Stimulated activated effector memory CD8-positive, alpha-beta T cell treated with anti-CD3 and anti-CD28 coated beads, Interleukin-12 subunit alpha, Interleukin-12 subunit beta, amount 100 ng/mL, for 72 hours (primary cell): ENCODE results near the gene ZNF317.
A peak's percentile ranks its signal among the peaks of the same experiment; 100 is the strongest.
"Not testable (repeated sequence)": the region's sequence is repeated elsewhere in the genome, so short reads cannot be mapped to it uniquely, and the experiment has no call there.

Source experiments
- ATAC-seq: fragments of 150-1000 bp; cut with Tn5 transposase; 2 replicates; pipeline ENCODE4 v1.10.0; 2021
- DNase-seq, 2 donors: peaks; one replicate each; pipeline ENCODE4 v3.0.0; 2021 to 2022; ENCODE audit warnings: low spot score in 2 of 2
- H3K27ac Mint-ChIP-seq: one replicate; pipeline ENCODE4 v1.8.0; 2022; ENCODE audit warnings: mild to moderate bottlenecking, mixed read lengths
- H3K36me3 Mint-ChIP-seq: one replicate; pipeline ENCODE4 v1.8.0; 2022; ENCODE audit warnings: mild to moderate bottlenecking, mixed read lengths
- H3K4me1 Mint-ChIP-seq: one replicate; pipeline ENCODE4 v1.8.0; 2022; ENCODE audit warnings: mixed read lengths
- H3K4me3 Mint-ChIP-seq: one replicate; pipeline ENCODE4 v1.8.0; 2022; ENCODE audit warnings: mild to moderate bottlenecking, mixed read lengths
- H3K9me3 Mint-ChIP-seq: one replicate; pipeline ENCODE4 v1.8.0; 2022; ENCODE audit warnings: mixed read lengths

Gene ZNF317

GRCh38 chr19:9151367-9151766 lies 11.2 kb downstream of the ZNF317 start:
- ATAC-seq = peak; percentile 99
- Mint-ChIP-seq H3K4me3 (no peak overlapping the region), H3K9me3 (no peaks in the 10 kb centered on the region)

GRCh38 chr19:9155591-9155990 lies 15.4 kb downstream of the ZNF317 start:
- Mint-ChIP-seq H3K27ac (no peak overlapping the region), H3K36me3 (peaks cover 93% of the 10 kb centered on the region), H3K4me3 (no peak overlapping the region), H3K4me1 (peaks cover 43% of the 10 kb centered on the region), H3K9me3 (no peaks in the 10 kb centered on the region)
- DNase-seq (no peak), ATAC-seq (no peak)

More at GRCh38 chr19:9151367-9151766, 11.2 kb downstream of the ZNF317 start:
- no peak for DNase-seq
- H3K36me3 Mint-ChIP-seq = peaks cover 87% of the 10 kb centered on the region
- peaks cover 72% of the 10 kb centered on the region for H3K4me1 Mint-ChIP-seq
- H3K27ac Mint-ChIP-seq = peak overlapping the region; percentile 50

- Mint-ChIP-seq H3K27ac (no peak overlapping the region), H3K36me3 (peaks cover 95% of the 10 kb centered on the region), H3K9me3 (no peaks in the 10 kb centered on the region), H3K4me1 (peaks cover 35% of the 10 kb centered on the region), H3K4me3 (no peak overlapping the region)
- no peak for ATAC-seq
- DNase-seq = no peak
These were observed 16.1 kb downstream of the ZNF317 start for GRCh38 chr19:9156304-9156703.

GRCh38 chr19:9159891-9160290 lies 19.7 kb downstream of the ZNF317 start:
- H3K9me3 Mint-ChIP-seq = no peaks in the 10 kb centered on the region
- peaks cover 100% of the 10 kb centered on the region for H3K36me3 Mint-ChIP-seq
- ATAC-seq = no peak
- H3K4me3 Mint-ChIP-seq = no peak overlapping the region
- H3K27ac Mint-ChIP-seq = no peak overlapping the region
- DNase-seq = no peak
- H3K4me1 Mint-ChIP-seq = peaks cover 13% of the 10 kb centered on the region

- H3K9me3 Mint-ChIP-seq = no peaks in the 10 kb centered on the region
- peaks cover 100% of the 10 kb centered on the region for H3K36me3 Mint-ChIP-seq
- no peak for ATAC-seq
- no peaks in the 10 kb centered on the region for H3K4me1 Mint-ChIP-seq
- DNase-seq = no peak
- no peak overlapping the region for H3K27ac Mint-ChIP-seq
- no peak overlapping the region for H3K4me3 Mint-ChIP-seq
These were observed 21.2 kb downstream of the ZNF317 start for GRCh38 chr19:9161427-9161826.

- H3K4me1 Mint-ChIP-seq = no peaks in the 10 kb centered on the region
- peaks cover 70% of the 10 kb centered on the region for H3K36me3 Mint-ChIP-seq
- H3K9me3 Mint-ChIP-seq = no peaks in the 10 kb centered on the region
- no peak for DNase-seq
- H3K4me3 Mint-ChIP-seq = no peak overlapping the region
- ATAC-seq = no peak
- no peak overlapping the region for H3K27ac Mint-ChIP-seq
These were observed 25.1 kb downstream of the ZNF317 start for GRCh38 chr19:9165261-9165660.

GRCh38 chr19:9166846-9167245 lies 26.6 kb downstream of the ZNF317 start:
- peaks cover 54% of the 10 kb centered on the region for H3K36me3 Mint-ChIP-seq
- H3K4me3 Mint-ChIP-seq = no peak overlapping the region
- H3K27ac Mint-ChIP-seq = no peak overlapping the region
- H3K4me1 Mint-ChIP-seq = no peaks in the 10 kb centered on the region
- peaks cover 2% of the 10 kb centered on the region for H3K9me3 Mint-ChIP-seq
- DNase-seq (no peak), ATAC-seq (no peak)

- peaks cover 8% of the 10 kb centered on the region for H3K36me3 Mint-ChIP-seq
- no peaks in the 10 kb centered on the region for H3K4me1 Mint-ChIP-seq
- no peak for DNase-seq
- H3K27ac Mint-ChIP-seq = no peak overlapping the region
- peaks cover 3% of the 10 kb centered on the region for H3K9me3 Mint-ChIP-seq
- no peak for ATAC-seq
- H3K4me3 Mint-ChIP-seq = no peak overlapping the region
These were observed 31.3 kb downstream of the ZNF317 start for GRCh38 chr19:9171393-9171991.

- DNase-seq = no peak
- Mint-ChIP-seq H3K36me3 (no peaks in the 10 kb centered on the region), H3K27ac (no peak overlapping the region), H3K9me3 (peaks cover 3% of the 10 kb centered on the region), H3K4me3 (no peak overlapping the region), H3K4me1 (no peaks in the 10 kb centered on the region)
- no peak for ATAC-seq
These were observed 35.1 kb downstream of the ZNF317 start for GRCh38 chr19:9175326-9175725.

GRCh38 chr19:9178901-9179300 lies 38.7 kb downstream of the ZNF317 start, which contains the start of gene OR7D2:
Gene OR7D2 (plus strand): TSS chr19:9178979. CDS start chr19:9185782, 6,803 bp downstream.
- Mint-ChIP-seq H3K4me3 (no peak within 1 kb of the TSS), H3K9me3 (no peaks in the 10 kb centered on the region), H3K36me3 (no peaks in the 10 kb centered on the region), H3K27ac (no peak within 1 kb of the TSS), H3K4me1 (no peaks in the 10 kb centered on the region)
- DNase-seq = no peak
- no peak for ATAC-seq

- no peaks in the 10 kb centered on the region for H3K9me3 Mint-ChIP-seq
- H3K4me3 Mint-ChIP-seq = no peak overlapping the region
- H3K4me1 Mint-ChIP-seq = no peaks in the 10 kb centered on the region
- DNase-seq (no peak), ATAC-seq (no peak)
- H3K27ac Mint-ChIP-seq = no peak overlapping the region
- H3K36me3 Mint-ChIP-seq = no peaks in the 10 kb centered on the region
These were observed 42.8 kb downstream of the ZNF317 start for GRCh38 chr19:9183000-9183399.

GRCh38 chr19:9187191-9187590 lies 47.0 kb downstream of the ZNF317 start:
- Mint-ChIP-seq H3K4me3 (no peak overlapping the region), H3K27ac (no peak overlapping the region), H3K4me1 (no peaks in the 10 kb centered on the region), H3K9me3 (no peaks in the 10 kb centered on the region), H3K36me3 (no peaks in the 10 kb centered on the region)
- no peak for DNase-seq
- no peak for ATAC-seq

GRCh38 chr19:9189535-9189934 lies 49.3 kb downstream of the ZNF317 start:
- DNase-seq (no peak), ATAC-seq (no peak)
- Mint-ChIP-seq H3K36me3 (no peaks in the 10 kb centered on the region), H3K4me3 (no peak overlapping the region), H3K9me3 (no peaks in the 10 kb centered on the region), H3K4me1 (no peaks in the 10 kb centered on the region), H3K27ac (no peak overlapping the region)

- not testable (repeated sequence) for H3K9me3 Mint-ChIP-seq, H3K4me1 Mint-ChIP-seq, ATAC-seq, H3K27ac Mint-ChIP-seq, H3K36me3 Mint-ChIP-seq, H3K4me3 Mint-ChIP-seq, DNase-seq
These were observed 57.8 kb downstream of the ZNF317 start for GRCh38 chr19:9198044-9198443.

- Mint-ChIP-seq H3K27ac (no peak overlapping the region), H3K4me3 (peak overlapping the region; percentile 35), H3K36me3 (peaks cover 4% of the 10 kb centered on the region), H3K9me3 (no peaks in the 10 kb centered on the region), H3K4me1 (peaks cover 6% of the 10 kb centered on the region)
- peak; percentile 67 for ATAC-seq
- peak; percentile 61 to 75 for DNase-seq
These were observed 65.4 kb downstream of the ZNF317 start for GRCh38 chr19:9205501-9206113.
